ENCODE data around the gene VMP1.
A peak's percentile ranks its signal among the peaks of the same experiment; 100 is the strongest.

The VMP1 gene

DNA sequence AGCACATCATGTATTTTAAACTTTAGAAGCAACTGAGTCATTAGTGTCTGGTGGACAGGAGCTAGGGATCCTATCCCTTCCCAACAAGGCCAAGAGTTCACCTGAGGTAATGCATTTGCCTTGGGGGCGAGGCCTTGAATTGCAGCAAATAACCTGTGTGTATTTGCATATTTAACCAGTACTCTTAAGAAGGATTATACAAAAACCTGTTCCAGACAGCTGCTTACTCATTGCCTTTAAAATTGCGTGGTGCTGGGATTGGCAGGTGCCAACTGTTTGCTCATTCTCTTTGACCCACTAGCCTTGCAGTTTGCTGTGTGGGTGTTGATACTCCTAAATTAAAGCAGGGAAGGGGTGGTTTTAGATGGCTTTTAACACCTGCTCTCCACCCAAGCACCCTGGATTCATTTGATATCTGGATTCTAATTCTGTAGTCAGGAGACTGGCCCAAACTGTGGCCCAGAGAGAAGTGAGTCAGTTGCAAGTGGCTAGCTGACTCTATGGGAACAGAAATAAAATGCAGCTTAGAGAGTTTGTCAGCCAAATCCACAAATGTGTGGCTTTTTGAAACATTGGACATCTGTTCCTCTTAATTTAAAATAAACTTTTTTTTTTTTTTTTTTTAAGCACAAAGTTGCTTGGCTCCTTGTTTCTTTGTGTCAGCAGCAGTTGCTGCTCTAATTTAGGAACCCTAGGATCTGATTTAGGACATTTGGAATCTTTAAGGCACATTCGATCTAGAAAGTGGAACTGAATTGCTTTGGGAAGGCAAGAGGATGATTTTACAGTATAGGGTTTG, 138.3 kb downstream of the VMP1 start (continued):
- no peak for TF ChIP-seq FEZF1 (tag by site-specific recombination; IDR thresholded peaks at IDR 0.05)
- TF ChIP-seq ZNF354C (tag by site-specific recombination; IDR thresholded peaks at IDR 0.05; ENCODE audit: borderline replicate concordance, low read depth): no peak
- TF ChIP-seq, protein P1, sequence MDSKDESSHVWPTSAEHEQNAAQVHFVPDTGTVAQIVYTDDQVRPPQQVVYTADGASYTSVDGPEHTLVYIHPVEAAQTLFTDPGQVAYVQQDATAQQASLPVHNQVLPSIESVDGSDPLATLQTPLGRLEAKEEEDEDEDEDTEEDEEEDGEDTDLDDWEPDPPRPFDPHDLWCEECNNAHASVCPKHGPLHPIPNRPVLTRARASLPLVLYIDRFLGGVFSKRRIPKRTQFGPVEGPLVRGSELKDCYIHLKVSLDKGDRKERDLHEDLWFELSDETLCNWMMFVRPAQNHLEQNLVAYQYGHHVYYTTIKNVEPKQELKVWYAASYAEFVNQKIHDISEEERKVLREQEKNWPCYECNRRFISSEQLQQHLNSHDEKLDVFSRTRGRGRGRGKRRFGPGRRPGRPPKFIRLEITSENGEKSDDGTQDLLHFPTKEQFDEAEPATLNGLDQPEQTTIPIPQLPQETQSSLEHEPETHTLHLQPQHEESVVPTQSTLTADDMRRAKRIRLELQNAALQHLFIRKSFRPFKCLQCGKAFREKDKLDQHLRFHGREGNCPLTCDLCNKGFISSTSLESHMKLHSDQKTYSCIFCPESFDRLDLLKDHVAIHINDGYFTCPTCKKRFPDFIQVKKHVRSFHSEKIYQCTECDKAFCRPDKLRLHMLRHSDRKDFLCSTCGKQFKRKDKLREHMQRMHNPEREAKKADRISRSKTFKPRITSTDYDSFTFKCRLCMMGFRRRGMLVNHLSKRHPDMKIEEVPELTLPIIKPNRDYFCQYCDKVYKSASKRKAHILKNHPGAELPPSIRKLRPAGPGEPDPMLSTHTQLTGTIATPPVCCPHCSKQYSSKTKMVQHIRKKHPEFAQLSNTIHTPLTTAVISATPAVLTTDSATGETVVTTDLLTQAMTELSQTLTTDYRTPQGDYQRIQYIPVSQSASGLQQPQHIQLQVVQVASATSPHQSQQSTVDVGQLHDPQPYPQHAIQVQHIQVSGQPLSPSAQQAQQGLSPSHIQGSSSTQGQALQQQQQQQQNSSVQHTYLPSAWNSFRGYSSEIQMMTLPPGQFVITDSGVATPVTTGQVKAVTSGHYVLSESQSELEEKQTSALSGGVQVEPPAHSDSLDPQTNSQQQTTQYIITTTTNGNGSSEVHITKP (tag by site-specific recombination; IDR thresholded peaks at IDR 0.05): no peak

DNA sequence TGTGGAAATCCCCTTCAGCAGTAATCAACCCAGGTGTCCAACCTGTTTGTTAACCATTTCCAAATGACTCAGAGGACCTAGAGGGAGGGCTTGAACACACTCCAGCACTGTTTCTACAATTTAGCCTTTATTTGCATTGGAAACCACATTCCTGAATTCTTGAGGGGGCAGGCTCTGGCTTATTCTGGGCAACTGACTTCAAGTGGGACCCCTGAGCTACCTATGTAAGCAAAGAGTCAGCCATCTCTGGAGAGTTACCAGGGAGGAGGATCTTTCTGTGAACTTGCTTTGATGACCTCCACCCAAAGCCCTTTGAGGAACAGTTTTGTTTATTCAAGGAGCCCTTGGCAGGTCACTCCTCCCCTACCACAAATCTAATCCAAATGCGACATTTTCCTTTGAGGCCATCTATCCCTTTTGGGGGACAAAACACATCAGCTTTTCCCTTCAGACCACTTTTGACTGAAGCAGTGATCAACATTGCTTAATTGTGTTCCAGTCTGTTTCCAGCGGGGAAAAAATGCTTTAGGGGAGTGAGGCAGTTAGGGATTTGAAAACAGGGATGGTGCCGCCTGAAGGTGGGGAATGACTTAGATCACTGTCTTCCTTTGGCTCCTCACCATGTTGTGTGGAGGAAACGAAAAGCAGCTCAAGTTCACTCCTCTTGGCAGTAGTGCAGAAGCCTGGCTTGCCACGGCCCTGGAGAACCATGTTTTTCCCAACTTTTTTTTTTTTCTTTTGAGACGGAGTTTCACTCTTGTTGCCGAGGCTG, 139.1 kb downstream of the VMP1 start:
- CTCF ChIA-PET: interaction anchor here (0.6 to 7.7 kb wide), 4 partner anchors 8 to 122 kb away, joined by 4 to 73 read pairs (median 10); no protein-coding TSS in a partner anchor
- Histone ChIP-seq H3K36me3 (ENCODE audit: control insufficient read depth in 2 of 2, insufficient read depth in 1 of 2, low read length in 2 of 2) (peaks cover 0 to 5% of the 10 kb centered on the region in 2 experiments; a peak in 1 of 3 replicates), H3K4me3 (ENCODE audit: low read depth, low read length) (no peak overlapping the region), H3K4me1 (ENCODE audit: control insufficient read depth, insufficient read depth, low read length) (peaks cover 25% of the 10 kb centered on the region), H3K27ac (ENCODE audit: extremely low read depth, low read depth, low read length) (peak overlapping the region; percentile 57), H3K9me3 (ENCODE audit: control insufficient read depth, insufficient read depth, low read depth, low read length) (no peaks in the 10 kb centered on the region)
- POLR2A ChIA-PET: interaction anchor here (0.8 to 2.3 kb wide), 5 partner anchors 9 to 139 kb away, joined by 3 to 15 read pairs (median 7); partner anchors contain the start of genes PTRH2, RPS6KB1, TUBD1 and VMP1
- TF ChIP-seq IKZF3 (tag by site-specific recombination; IDR thresholded peaks at IDR 0.05): 0 out of 2 replicates have a peak, but pooled peaks have one; percentile 14
- TF ChIP-seq ZNF549 (tag by site-specific recombination; IDR thresholded peaks at IDR 0.05): no peak
- peak; percentile 35; the same call in 1 of the 2 replicates for TF ChIP-seq WT1 (tag by site-specific recombination; IDR thresholded peaks at IDR 0.05)
- TF ChIP-seq MZF1 (tag by site-specific recombination; IDR thresholded peaks at IDR 0.05; ENCODE audit: borderline replicate concordance): peak; percentile 85
- TF ChIP-seq ZFP3 (tag by site-specific recombination; IDR thresholded peaks at IDR 0.05; ENCODE audit: low read depth): no peak

DNA sequence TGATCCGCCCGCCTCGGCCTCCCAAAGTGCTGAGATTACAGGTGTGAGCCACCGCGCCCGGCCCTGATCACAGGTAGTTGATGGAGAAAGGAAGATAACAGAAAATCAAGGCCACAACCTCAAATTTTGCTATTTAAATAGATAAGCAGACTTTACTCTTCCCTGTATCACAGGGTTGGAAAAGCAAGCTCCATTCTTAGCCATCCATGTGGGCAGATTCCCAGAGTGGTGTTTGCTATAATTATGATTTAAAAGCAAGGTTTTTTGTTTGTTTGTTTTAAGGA, 140.9 kb downstream of the VMP1 start:
- POLR2A ChIA-PET: interaction anchor here (0.6 to 3.1 kb wide), 3 partner anchors 11 to 294 kb away, joined by 3 to 15 read pairs (median 3); no protein-coding TSS in a partner anchor
- H3K27ac ChIP-seq (ENCODE audit: extremely low read depth, low read depth, low read length): no peak overlapping the region
- no peak overlapping the region for H3K4me3 ChIP-seq (ENCODE audit: low read depth, low read length)
- H3K9me3 ChIP-seq (ENCODE audit: control insufficient read depth, insufficient read depth, low read depth, low read length): no peaks in the 10 kb centered on the region
- CTCF ChIA-PET: interaction anchor here (0.6 to 1.9 kb wide), 6 partner anchors 10 to 238 kb away, joined by 3 to 15 read pairs (median 4); no protein-coding TSS in a partner anchor
- peaks cover 25% of the 10 kb centered on the region for H3K4me1 ChIP-seq (ENCODE audit: control insufficient read depth, insufficient read depth, low read length)
- no peaks in the 10 kb centered on the region for H3K36me3 ChIP-seq (ENCODE audit: control insufficient read depth in 2 of 2, insufficient read depth in 1 of 2, low read length in 2 of 2)
- no peak for TF ChIP-seq ZNF138 (tag by site-specific recombination; IDR thresholded peaks at IDR 0.05; ENCODE audit: borderline replicate concordance)
- TF ChIP-seq ZNF214 (tag by site-specific recombination; IDR thresholded peaks at IDR 0.05; ENCODE audit: borderline replicate concordance): no peak
- TF ChIP-seq, protein P2, sequence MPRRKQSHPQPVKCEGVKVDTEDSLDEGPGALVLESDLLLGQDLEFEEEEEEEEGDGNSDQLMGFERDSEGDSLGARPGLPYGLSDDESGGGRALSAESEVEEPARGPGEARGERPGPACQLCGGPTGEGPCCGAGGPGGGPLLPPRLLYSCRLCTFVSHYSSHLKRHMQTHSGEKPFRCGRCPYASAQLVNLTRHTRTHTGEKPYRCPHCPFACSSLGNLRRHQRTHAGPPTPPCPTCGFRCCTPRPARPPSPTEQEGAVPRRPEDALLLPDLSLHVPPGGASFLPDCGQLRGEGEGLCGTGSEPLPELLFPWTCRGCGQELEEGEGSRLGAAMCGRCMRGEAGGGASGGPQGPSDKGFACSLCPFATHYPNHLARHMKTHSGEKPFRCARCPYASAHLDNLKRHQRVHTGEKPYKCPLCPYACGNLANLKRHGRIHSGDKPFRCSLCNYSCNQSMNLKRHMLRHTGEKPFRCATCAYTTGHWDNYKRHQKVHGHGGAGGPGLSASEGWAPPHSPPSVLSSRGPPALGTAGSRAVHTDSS (tag by site-specific recombination; IDR thresholded peaks at IDR 0.05): no peak
- TF ChIP-seq ZNF530 (tag by site-specific recombination; IDR thresholded peaks at IDR 0.05; ENCODE audit: low read depth): no peak
- no peak for TF ChIP-seq ZNF350 (tag by site-specific recombination; IDR thresholded peaks at IDR 0.05)
- no peak for TF ChIP-seq ZNF585B (tag by site-specific recombination; IDR thresholded peaks at IDR 0.05)
- TF ChIP-seq, protein P3, sequence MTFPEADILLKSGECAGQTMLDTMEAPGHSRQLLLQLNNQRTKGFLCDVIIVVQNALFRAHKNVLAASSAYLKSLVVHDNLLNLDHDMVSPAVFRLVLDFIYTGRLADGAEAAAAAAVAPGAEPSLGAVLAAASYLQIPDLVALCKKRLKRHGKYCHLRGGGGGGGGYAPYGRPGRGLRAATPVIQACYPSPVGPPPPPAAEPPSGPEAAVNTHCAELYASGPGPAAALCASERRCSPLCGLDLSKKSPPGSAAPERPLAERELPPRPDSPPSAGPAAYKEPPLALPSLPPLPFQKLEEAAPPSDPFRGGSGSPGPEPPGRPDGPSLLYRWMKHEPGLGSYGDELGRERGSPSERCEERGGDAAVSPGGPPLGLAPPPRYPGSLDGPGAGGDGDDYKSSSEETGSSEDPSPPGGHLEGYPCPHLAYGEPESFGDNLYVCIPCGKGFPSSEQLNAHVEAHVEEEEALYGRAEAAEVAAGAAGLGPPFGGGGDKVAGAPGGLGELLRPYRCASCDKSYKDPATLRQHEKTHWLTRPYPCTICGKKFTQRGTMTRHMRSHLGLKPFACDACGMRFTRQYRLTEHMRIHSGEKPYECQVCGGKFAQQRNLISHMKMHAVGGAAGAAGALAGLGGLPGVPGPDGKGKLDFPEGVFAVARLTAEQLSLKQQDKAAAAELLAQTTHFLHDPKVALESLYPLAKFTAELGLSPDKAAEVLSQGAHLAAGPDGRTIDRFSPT (tag by site-specific recombination; IDR thresholded peaks at IDR 0.05): no peak
- TF ChIP-seq, protein P4, sequence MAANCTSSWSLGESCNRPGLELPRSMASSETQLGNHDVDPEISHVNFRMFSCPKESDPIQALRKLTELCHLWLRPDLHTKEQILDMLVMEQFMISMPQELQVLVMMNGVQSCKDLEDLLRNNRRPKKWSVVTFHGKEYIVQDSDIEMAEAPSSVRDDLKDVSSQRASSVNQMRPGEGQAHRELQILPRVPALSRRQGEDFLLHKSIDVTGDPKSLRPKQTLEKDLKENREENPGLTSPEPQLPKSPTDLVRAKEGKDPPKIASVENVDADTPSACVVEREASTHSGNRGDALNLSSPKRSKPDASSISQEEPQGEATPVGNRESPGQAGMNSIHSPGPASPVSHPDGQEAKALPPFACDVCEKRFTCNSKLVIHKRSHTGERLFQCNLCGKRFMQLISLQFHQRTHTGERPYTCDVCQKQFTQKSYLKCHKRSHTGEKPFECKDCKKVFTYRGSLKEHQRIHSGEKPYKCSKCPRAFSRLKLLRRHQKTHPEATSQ (tag by site-specific recombination; IDR thresholded peaks at IDR 0.05): no peak
- no peak for TF ChIP-seq ZNF174 (tag by site-specific recombination; IDR thresholded peaks at IDR 0.05)
- TF ChIP-seq, protein P5, sequence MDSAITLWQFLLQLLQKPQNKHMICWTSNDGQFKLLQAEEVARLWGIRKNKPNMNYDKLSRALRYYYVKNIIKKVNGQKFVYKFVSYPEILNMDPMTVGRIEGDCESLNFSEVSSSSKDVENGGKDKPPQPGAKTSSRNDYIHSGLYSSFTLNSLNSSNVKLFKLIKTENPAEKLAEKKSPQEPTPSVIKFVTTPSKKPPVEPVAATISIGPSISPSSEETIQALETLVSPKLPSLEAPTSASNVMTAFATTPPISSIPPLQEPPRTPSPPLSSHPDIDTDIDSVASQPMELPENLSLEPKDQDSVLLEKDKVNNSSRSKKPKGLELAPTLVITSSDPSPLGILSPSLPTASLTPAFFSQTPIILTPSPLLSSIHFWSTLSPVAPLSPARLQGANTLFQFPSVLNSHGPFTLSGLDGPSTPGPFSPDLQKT (IDR thresholded peaks at IDR 0.05; ENCODE audit: borderline replicate concordance, low read depth, low read length): no peak
- no peak for TF ChIP-seq SCRT2 (tag by site-specific recombination; IDR thresholded peaks at IDR 0.05)
- no peak for TF ChIP-seq SALL2 (tag by site-specific recombination; IDR thresholded peaks at IDR 0.05; ENCODE audit: borderline replicate concordance)
